Muscle layer of duodenum (tissue), 2 donors: ENCODE measurements around the gene ZNF799.
A peak's percentile ranks its signal among the peaks of the same experiment; 100 is the strongest.
"Not testable (repeated sequence)": the region's sequence is repeated elsewhere in the genome, so short reads cannot be mapped to it uniquely, and the experiment has no call there.

Source experiments
- H3K27ac ChIP-seq: one replicate; pipeline ENCODE4 v1.7.0; 2013; ENCODE audit warnings: mild to moderate bottlenecking, low read length
- H3K27me3 ChIP-seq: one replicate; pipeline ENCODE4 v1.7.0; 2013; ENCODE audit warnings: low read depth, mild to moderate bottlenecking, control low read depth, low read length
- H3K36me3 ChIP-seq, 2 donors: one replicate each; pipeline ENCODE4 v1.7.0; 2013; ENCODE audit warnings: low read length in 2 of 2, control low read depth in 1 of 2, mild to moderate bottlenecking in 1 of 2; ENCODE audit not compliant: insufficient read depth in 2 of 2, control insufficient read depth in 1 of 2
- H3K4me1 ChIP-seq, 2 donors: one replicate each; pipeline ENCODE4 v1.7.0; 2013; ENCODE audit warnings: low read length in 2 of 2, mild to moderate bottlenecking in 2 of 2, control low read depth in 1 of 2, moderate library complexity in 1 of 2; ENCODE audit not compliant: insufficient read depth in 2 of 2, control insufficient read depth in 1 of 2
- H3K4me3 ChIP-seq, 2 donors: one replicate each; pipeline ENCODE4 v1.7.0; 2013; ENCODE audit warnings: low read length in 2 of 2, low read depth in 1 of 2, mild to moderate bottlenecking in 1 of 2
- H3K9me3 ChIP-seq, 2 donors: one replicate each; pipeline ENCODE4 v1.7.0; 2013; ENCODE audit warnings: low read length in 2 of 2, control low read depth in 1 of 2, mild to moderate bottlenecking in 1 of 2; ENCODE audit not compliant: control insufficient read depth in 1 of 2
- donor health status: healthy.

Gene ZNF799

GRCh38 chr19:12399901-12400632 is 1.0 kb downstream of the ZNF799 start:
- H3K4me1 ChIP-seq, H3K27ac ChIP-seq, H3K36me3 ChIP-seq, H3K27me3 ChIP-seq, H3K9me3 ChIP-seq: not testable (repeated sequence)
- peak overlapping the region; percentile 69 to 87 for H3K4me3 ChIP-seq

GRCh38 chr19:12391148-12391547 is 9.9 kb downstream of the ZNF799 start:
- H3K9me3 ChIP-seq, H3K27me3 ChIP-seq, H3K27ac ChIP-seq, H3K4me1 ChIP-seq, H3K4me3 ChIP-seq: not testable (repeated sequence)
- peaks cover 9 to 32% of the 10 kb centered on the region in 2 donors for H3K36me3 ChIP-seq

GRCh38 chr19:12386365-12386764 is 14.7 kb downstream of the ZNF799 start:
- peaks cover 7 to 45% of the 10 kb centered on the region in 2 donors for H3K36me3 ChIP-seq
- H3K4me1 ChIP-seq, H3K27ac ChIP-seq, H3K4me3 ChIP-seq, H3K9me3 ChIP-seq, H3K27me3 ChIP-seq: not testable (repeated sequence)

GRCh38 chr19:12380444-12380737 is 20.7 kb downstream of the ZNF799 start:
- Histone ChIP-seq H3K36me3 (peaks cover 7 to 42% of the 10 kb centered on the region in 2 donors), H3K27ac (no peak overlapping the region), H3K4me3 (peak overlapping the region in 1 of 2 donors; percentile 24), H3K27me3 (no peaks in the 10 kb centered on the region), H3K9me3 (peaks cover 8 to 29% of the 10 kb centered on the region in 2 donors), H3K4me1 (no peaks in the 10 kb centered on the region)

- Histone ChIP-seq H3K4me3 (no peak overlapping the region), H3K27me3 (no peaks in the 10 kb centered on the region), H3K36me3 (peaks cover 7 to 42% of the 10 kb centered on the region in 2 donors), H3K27ac (no peak overlapping the region), H3K4me1 (no peaks in the 10 kb centered on the region), H3K9me3 (peaks cover 8 to 29% of the 10 kb centered on the region in 2 donors)
These were observed 21.2 kb downstream of the ZNF799 start for GRCh38 chr19:12379732-12380443.

GRCh38 chr19:12374026-12374425 is 27.0 kb downstream of the ZNF799 start:
- no peaks in the 10 kb centered on the region for H3K4me1 ChIP-seq

GRCh38 chr19:12365236-12366162 is 35.6 kb downstream of the ZNF799 start, which contains the start of gene ZNF442:
Gene ZNF442 (minus strand): TSS chr19:12365683. CDS start chr19:12363631, 2,052 bp downstream.
- H3K27ac ChIP-seq: peak within 1 kb of the TSS; percentile 71
- H3K4me1 ChIP-seq: peaks cover 2 to 10% of the 10 kb centered on the region in 2 donors
- no peaks in the 10 kb centered on the region for H3K9me3 ChIP-seq
- peak within 1 kb of the TSS; percentile 76 to 86 for H3K4me3 ChIP-seq
- no peaks in the 10 kb centered on the region for H3K36me3 ChIP-seq
- H3K27me3 ChIP-seq: no peaks in the 10 kb centered on the region

More at GRCh38 chr19:12374026-12374425, 27.0 kb downstream of the ZNF799 start:
- Histone ChIP-seq H3K4me3 (no peak overlapping the region), H3K9me3 (peaks cover 3 to 12% of the 10 kb centered on the region in 2 donors), H3K27me3 (no peaks in the 10 kb centered on the region), H3K27ac (no peak overlapping the region), H3K36me3 (peaks cover 0 to 5% of the 10 kb centered on the region in 2 donors)

GRCh38 chr19:12364391-12365235 is 36.5 kb downstream of the ZNF799 start:
- H3K9me3 ChIP-seq: no peaks in the 10 kb centered on the region
- peak overlapping the region; percentile 76 to 86 for H3K4me3 ChIP-seq
- peak overlapping the region; percentile 71 for H3K27ac ChIP-seq
- no peaks in the 10 kb centered on the region for H3K36me3 ChIP-seq
- no peaks in the 10 kb centered on the region for H3K27me3 ChIP-seq
- peaks cover 2 to 10% of the 10 kb centered on the region in 2 donors for H3K4me1 ChIP-seq

GRCh38 chr19:12362236-12362635 is 38.8 kb downstream of the ZNF799 start:
- H3K27ac ChIP-seq, H3K36me3 ChIP-seq, H3K27me3 ChIP-seq, H3K4me3 ChIP-seq, H3K9me3 ChIP-seq: not testable (repeated sequence)
- peaks cover 2 to 10% of the 10 kb centered on the region in 2 donors for H3K4me1 ChIP-seq

- Histone ChIP-seq H3K4me1 (no peaks in the 10 kb centered on the region), H3K36me3 (peaks cover 14 to 42% of the 10 kb centered on the region in 2 donors), H3K27ac (no peak overlapping the region), H3K4me3 (peak overlapping the region in 1 of 2 donors; percentile 2), H3K9me3 (peaks cover 32 to 38% of the 10 kb centered on the region in 2 donors), H3K27me3 (no peaks in the 10 kb centered on the region)
These were observed 47.7 kb downstream of the ZNF799 start for GRCh38 chr19:12353375-12353774.
